T-helper 22 cell (primary cell): Measurements from ENCODE around the gene CHRNA10.

ENCODE experiments used
- DNase-seq: peaks from one replicate; pipeline ENCODE4 v3.0.0-alpha.2; 2020; ENCODE audit warnings: low read depth

The CHRNA10 gene, protein sequence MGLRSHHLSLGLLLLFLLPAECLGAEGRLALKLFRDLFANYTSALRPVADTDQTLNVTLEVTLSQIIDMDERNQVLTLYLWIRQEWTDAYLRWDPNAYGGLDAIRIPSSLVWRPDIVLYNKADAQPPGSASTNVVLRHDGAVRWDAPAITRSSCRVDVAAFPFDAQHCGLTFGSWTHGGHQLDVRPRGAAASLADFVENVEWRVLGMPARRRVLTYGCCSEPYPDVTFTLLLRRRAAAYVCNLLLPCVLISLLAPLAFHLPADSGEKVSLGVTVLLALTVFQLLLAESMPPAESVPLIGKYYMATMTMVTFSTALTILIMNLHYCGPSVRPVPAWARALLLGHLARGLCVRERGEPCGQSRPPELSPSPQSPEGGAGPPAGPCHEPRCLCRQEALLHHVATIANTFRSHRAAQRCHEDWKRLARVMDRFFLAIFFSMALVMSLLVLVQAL

GRCh38 chr11:3671334-3672254 is at the start of gene CHRNA10:
CHRNA10 (minus strand) TSS chr11:3671384; CDS start chr11:3671312, 72 bp downstream.
- no peak for DNase-seq

- DNase-seq = no peak
These were observed 41.1 kb upstream of the CHRNA10 start for GRCh38 chr11:3712274-3712673.

GRCh38 chr11:3710485-3711259 is 39.5 kb upstream of the CHRNA10 start:
- DNase-seq = no peak

DNA sequence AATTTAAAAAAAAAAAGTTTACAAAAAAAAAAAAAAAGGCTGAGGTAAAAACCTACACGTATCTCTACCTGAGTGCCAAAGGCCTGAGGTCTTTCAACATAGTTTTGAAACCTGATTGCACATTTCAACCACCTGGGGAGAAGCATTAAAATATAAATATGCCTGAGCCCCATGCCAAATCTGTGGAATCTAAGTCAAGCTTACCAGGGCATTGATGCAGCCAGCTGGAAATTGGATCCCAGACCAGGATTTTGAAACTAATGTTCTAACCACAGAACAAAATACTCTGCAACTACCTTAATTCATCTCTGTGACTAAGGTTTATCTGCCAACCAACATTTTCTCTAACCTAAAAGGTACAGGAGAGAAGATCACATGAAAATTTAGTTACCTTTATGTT is 38.8 kb upstream of the CHRNA10 start:
- no peak for DNase-seq

GRCh38 chr11:3707176-3707575 is 36.0 kb upstream of the CHRNA10 start:
- no peak for DNase-seq

DNA sequence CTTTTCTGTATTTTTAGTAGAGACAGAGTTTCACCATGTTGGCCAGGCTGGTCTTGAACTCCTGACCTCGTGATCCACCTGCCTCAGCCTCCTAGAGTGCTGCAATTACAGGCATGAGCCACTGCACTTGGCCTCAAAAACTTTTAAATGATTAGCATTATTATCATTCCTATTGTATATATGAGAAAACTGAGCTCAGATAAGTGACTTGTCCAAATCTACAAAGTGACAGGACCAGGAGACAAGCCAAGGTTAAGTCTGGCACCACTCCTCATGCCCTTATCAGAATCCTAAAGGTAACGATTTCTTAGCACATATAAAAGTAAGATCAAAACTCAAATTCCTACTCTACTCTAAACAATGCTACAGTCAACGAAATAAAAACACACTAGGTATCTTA is 32.2 kb upstream of the CHRNA10 start:
- no peak for DNase-seq

DNA sequence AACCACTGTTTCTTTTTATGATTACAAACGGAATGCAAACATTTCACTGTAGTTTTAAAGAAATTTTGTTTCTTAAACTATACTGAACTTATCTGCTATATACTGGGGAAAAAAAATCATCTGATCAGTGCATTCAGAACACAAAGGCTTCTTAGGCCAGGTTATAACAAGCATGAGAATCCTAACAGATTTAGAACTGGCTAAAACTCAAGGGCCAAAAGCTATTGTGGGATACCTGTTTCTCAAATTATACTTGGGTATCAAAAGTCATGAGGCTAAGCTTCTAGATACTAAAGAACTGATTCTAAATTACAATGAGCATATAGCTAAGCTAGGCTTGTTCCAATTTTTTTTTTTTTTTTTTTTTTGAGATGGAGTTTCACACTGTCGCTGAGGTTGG is 29.7 kb upstream of the CHRNA10 start:
- no peak for DNase-seq

- no peak for DNase-seq
These were observed 29.2 kb upstream of the CHRNA10 start for GRCh38 chr11:3700410-3700809.

- DNase-seq = no peak
These were observed 15.6 kb upstream of the CHRNA10 start for GRCh38 chr11:3686751-3687150.

DNA sequence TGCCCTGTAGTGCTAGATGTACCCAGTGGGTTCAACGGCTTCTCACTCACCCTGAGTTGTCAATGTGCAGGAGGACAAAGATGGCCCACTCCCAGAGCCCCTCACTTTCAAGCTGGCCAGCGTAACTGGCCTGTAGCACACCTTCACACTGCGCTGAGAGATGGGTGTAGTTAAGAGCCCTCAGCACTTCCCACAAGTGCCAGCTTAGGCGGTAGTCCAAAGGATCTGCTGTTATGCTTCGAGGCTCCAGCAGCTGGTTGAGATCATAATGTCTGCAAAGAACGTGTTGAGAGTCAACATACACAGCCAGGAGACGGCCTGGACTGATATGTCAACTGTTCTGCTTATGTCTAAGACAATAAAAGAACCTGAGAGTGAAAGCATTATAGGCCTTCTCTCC is 14.7 kb upstream of the CHRNA10 start:
- DNase-seq = no peak

GRCh38 chr11:3684819-3685172 is 13.6 kb upstream of the CHRNA10 start:
- DNase-seq = no peak

GRCh38 chr11:3684129-3684818 is 13.1 kb upstream of the CHRNA10 start:
- no peak for DNase-seq

- no peak for DNase-seq
These were observed 11.9 kb upstream of the CHRNA10 start for GRCh38 chr11:3683039-3683438.

DNA sequence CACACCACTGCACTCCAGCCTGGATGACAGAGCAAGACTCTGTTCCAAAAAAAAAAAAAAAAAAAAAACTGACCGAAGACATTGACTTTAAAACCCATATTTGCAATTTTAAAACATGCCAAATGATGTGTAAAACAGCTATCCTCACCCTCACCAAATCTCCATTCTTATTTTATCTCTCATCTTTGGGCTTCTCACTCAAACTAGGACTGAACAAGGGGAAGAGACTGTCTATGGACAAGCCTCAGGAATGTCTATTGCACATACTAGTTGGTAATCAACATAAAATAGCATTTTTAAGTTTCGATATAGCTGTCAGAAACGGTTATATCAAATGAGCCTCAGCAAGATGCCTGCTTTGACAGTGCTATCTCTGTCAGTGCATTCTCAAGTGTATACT is 7.9 kb upstream of the CHRNA10 start:
- DNase-seq = no peak

- DNase-seq = no peak
These were observed 4.8 kb upstream of the CHRNA10 start for GRCh38 chr11:3675971-3676370.

- DNase-seq = no peak
These were observed 3.0 kb upstream of the CHRNA10 start for GRCh38 chr11:3674189-3674588.

GRCh38 chr11:3669742-3670183 is 1.4 kb downstream of the CHRNA10 start:
- no peak for DNase-seq

DNA sequence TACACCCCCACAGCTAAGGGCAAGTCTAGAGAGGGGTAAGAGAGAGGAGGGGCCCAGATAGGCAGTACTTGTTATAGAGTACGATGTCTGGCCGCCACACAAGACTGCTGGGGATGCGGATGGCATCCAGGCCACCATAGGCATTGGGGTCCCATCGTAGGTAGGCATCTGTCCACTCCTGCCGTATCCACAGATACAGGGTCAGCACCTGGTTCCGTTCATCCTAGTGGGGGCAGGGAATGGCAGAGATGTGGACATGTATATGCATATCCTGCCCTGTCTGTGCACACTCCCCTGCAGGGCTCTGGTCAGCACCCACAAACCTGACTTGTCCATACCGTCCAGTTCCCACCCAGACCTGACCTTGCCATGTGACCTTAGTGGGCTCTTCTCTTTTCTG is 2.1 kb downstream of the CHRNA10 start:
- no peak for DNase-seq

GRCh38 chr11:3667149-3668035 is 3.8 kb downstream of the CHRNA10 start:
- no peak for DNase-seq

DNA sequence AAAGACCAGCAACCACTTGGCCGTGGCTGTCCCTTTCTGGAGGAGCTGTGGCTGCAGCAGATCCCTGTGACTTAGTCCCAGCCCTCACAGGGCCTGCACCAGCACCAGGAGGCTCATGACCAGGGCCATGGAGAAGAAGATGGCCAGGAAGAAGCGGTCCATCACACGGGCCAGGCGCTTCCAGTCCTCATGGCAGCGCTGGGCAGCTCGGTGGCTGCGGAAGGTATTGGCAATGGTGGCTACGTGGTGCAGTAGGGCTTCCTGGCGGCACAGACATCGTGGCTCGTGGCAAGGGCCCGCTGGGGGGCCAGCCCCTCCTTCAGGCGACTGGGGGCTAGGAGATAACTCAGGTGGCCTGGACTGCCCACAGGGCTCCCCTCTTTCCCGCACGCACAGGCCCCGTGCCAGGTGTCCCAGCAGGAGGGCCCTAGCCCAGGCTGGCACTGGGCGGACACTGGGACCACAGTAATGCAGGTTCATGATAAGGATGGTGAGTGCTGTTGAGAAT is 5.1 kb downstream of the CHRNA10 start:
- no peak for DNase-seq
